K562 (cell line): ENCODE measurements around the gene DLK1. TPM values are rescaled to one million over a fixed set of nuclear protein-coding genes. Genes with fewer than 3 reads are reported as not detected.

Source experiments
- ATAC-seq: fragments of 200-7000 bp; cut with Tn5 transposase; 3 replicates; pipeline ENCODE4 v1.9.1; 2020; ENCODE audit warnings: moderate library complexity
- BruUV-seq: library from RNA; stranded (reverse); fragments of 400-500 nt; replicated peaks from 2 replicates; lab custom pipeline; 2021; lab: Mats Ljungman, UMichigan
- CTCF ChIA-PET: fragments of 300-600 bp; formaldehyde crosslinking; extraction: SDS; loops from one replicate; lab custom pipeline; 2021; ENCODE audit warnings: low intra/inter-chr PET ratio; lab: Yijun Ruan, JAX
- POLR2A ChIA-PET: fragments of 300-600, 350-650 bp; sonication (Branson Sonifier 250); formaldehyde crosslinking; extraction: SDS; loops from one replicate; lab custom pipeline; 2021; ENCODE audit warnings: antibody characterized with exemption, inconsistent platforms; lab: Yijun Ruan, JAX
- DNase-seq, 4 experiments: peaks; one replicate each; pipeline versions ENCODE4 v3.0.0 to v3.0.0-alpha.2; 2011 to 2018; ENCODE audit warnings: low spot score in 3 of 4, mixed read lengths in 3 of 4; ENCODE audit errors: extremely low read depth in 1 of 4
- FAIRE-seq: peaks from 2 replicates; lab custom pipeline; 2011; peaks lifted over from hg19 to GRCh38; lab: Jason Lieb, UNC
- H2AFZ ChIP-seq: 2 replicates; pipeline ENCODE4 v1.6.0; 2011; ENCODE audit warnings: low read depth, low read length, control low read depth, inconsistent platforms
- H3K27ac ChIP-seq: fragments of 200-600 bp; 3 replicates; pipeline ENCODE4 v1.8.0; 2011; ENCODE audit warnings: low read depth, mild to moderate bottlenecking, control low read depth, inconsistent platforms, low read length, moderate library complexity, mixed read lengths; ENCODE audit errors: extremely low read depth
- H3K27me3 ChIP-seq, 2 experiments: fragments of 300-600 bp in 1 of 2; 2 replicates in 1 of 2; 3 replicates in 1 of 2; pipeline versions ENCODE4 v1.6.0 to v1.8.0; 2011; ENCODE audit warnings: inconsistent platforms in 2 of 2, low read length in 2 of 2, mild to moderate bottlenecking in 1 of 2, mixed read lengths in 1 of 2, moderate library complexity in 1 of 2; ENCODE audit not compliant: control insufficient read depth in 2 of 2, insufficient read depth in 2 of 2
- H3K36me3 ChIP-seq: fragments of 300-600 bp; 3 replicates; pipeline ENCODE4 v1.8.0; 2011; ENCODE audit warnings: mild to moderate bottlenecking, low read length, inconsistent platforms; ENCODE audit not compliant: control insufficient read depth, insufficient read depth
- H3K4me1 ChIP-seq, 2 experiments: fragments of 200-600 bp in 1 of 2; replicated peaks in 1 of 2; 2 replicates in 1 of 2; 3 replicates in 1 of 2; pipeline versions ENCODE4 v1.5.1 to v1.8.0; 2011; ENCODE audit warnings: inconsistent platforms in 2 of 2, low read length in 2 of 2, mild to moderate bottlenecking in 1 of 2, mixed read lengths in 1 of 2, moderate library complexity in 1 of 2; ENCODE audit not compliant: control insufficient read depth in 2 of 2, insufficient read depth in 2 of 2
- H3K4me2 ChIP-seq: 2 replicates; pipeline ENCODE4 v1.6.1; 2011; ENCODE audit warnings: low read length, control low read depth, inconsistent platforms, mixed read lengths; ENCODE audit not compliant: insufficient read depth
- H3K4me3 ChIP-seq: fragments of 200-600 bp; sonication (generic), shearing (Covaris generic); 2 replicates; pipeline ENCODE4 v1.5.1; 2016; ENCODE audit warnings: control low read depth, inconsistent platforms
- H3K79me2 ChIP-seq: fragments of 200-600 bp; 3 replicates; pipeline ENCODE4 v1.8.0; 2011; ENCODE audit warnings: low read length, inconsistent platforms; ENCODE audit not compliant: control insufficient read depth, insufficient read depth
- H3K9ac ChIP-seq, 2 experiments: 2 replicates each; pipeline versions ENCODE4 v1.6.0 to v1.6.1; 2011; ENCODE audit warnings: low read depth in 2 of 2, low read length in 2 of 2, control low read depth in 1 of 2, inconsistent platforms in 1 of 2, mild to moderate bottlenecking in 1 of 2, mixed read lengths in 1 of 2; ENCODE audit not compliant: insufficient read depth in 1 of 2
- H3K9me1 ChIP-seq: one replicate; pipeline ENCODE4 v1.6.0; 2011; ENCODE audit warnings: inconsistent platforms, mild to moderate bottlenecking, low read length, moderate library complexity; ENCODE audit not compliant: control insufficient read depth, insufficient read depth
- H3K9me3 ChIP-seq: replicated peaks from 2 replicates; pipeline ENCODE4 v1.5.1; 2011; ENCODE audit warnings: low read depth, low read length, inconsistent platforms; ENCODE audit not compliant: control insufficient read depth, insufficient read depth
- H4K20me1 ChIP-seq: replicated peaks from 2 replicates; pipeline ENCODE4 v1.6.1; 2011; ENCODE audit warnings: low read length, inconsistent platforms, mixed read lengths; ENCODE audit not compliant: control insufficient read depth, insufficient read depth
- GTF2E2 ChIP-seq: fragments of 200-800 bp; sonication (Bioruptor generic); IDR thresholded peaks from 2 replicates; pipeline ENCODE4 v1.6.1; 2016; ENCODE audit warnings: missing genetic modification characterization, missing compliant biosample characterization
- KDM2B ChIP-seq: fragments of 250-450 bp; sonication (Bioruptor Pico); IDR thresholded peaks from 2 replicates; pipeline ENCODE4 v1.8.0; 2021; ENCODE audit warnings: mild to moderate bottlenecking, moderate library complexity
- PTTG1 ChIP-seq: fragments of 450-650 bp; IDR thresholded peaks from 2 replicates; pipeline ENCODE4 v1.6.1; 2016; ENCODE audit warnings: low read depth, mild to moderate bottlenecking, missing genetic modification characterization, missing compliant biosample characterization
- SPI1 ChIP-seq: IDR thresholded peaks from 2 replicates; pipeline ENCODE4 v1.6.1; 2011; ENCODE audit warnings: low read depth, low read length, control low read depth, borderline replicate concordance
- SRSF1 ChIP-seq: fragments of 200-400 bp; formaldehyde crosslinking; IDR thresholded peaks from 2 replicates; pipeline ENCODE4 v1.6.1; 2017; ENCODE audit warnings: mild to moderate bottlenecking, low read depth, low read length, moderate library complexity
- ZNF583 ChIP-seq: fragments of 250-450 bp; sonication (Bioruptor Pico); IDR thresholded peaks from 2 replicates; pipeline ENCODE4 v1.4.0; 2020
- ZNF76 ChIP-seq: fragments of 250-450 bp; sonication (Bioruptor Pico); IDR thresholded peaks from 2 replicates; pipeline ENCODE4 v1.4.0; 2020; ENCODE audit warnings: mild to moderate bottlenecking, moderate library complexity, borderline replicate concordance
- WGBS: fragments of 100-300 bp; shearing (Covaris generic); methylation state at CpG from one replicate; pipeline ENCODE4 v1.1.6; 2016; ENCODE audit warnings: low coverage, mixed read lengths; ENCODE audit not compliant: insufficient coverage; ENCODE audit errors: missing lambda C conversion rate; 5-methylcytosine and 5-hydroxymethylcytosine counted together
- in situ Hi-C: fragments of 300-500 bp; cut with MboI; formaldehyde crosslinking; loops from 4 replicates; pipeline ENCODE4 v1.15.0; 2018; ENCODE audit warnings: inconsistent platforms, mixed read lengths
- intact Hi-C: fragments of 100-400 bp; cut with micrococcal nuclease; formaldehyde crosslinking; loops from 2 replicates; pipeline ENCODE4 v1.14.2; 2022
- polyA plus RNA-seq, 8 experiments: library from polyadenylated mRNA; depleted of rRNA in 4 of 8; stranded (reverse) in 5 of 8; unstranded in 3 of 8; fragments of >200 nt; fragmentation: Nextera tagmentation in 2 of 8; fragmentation: Illumina TruSeq in 1 of 8; extraction: Ambion mirVana in 2 of 8; extraction: Trizol in 1 of 8; gene quantifications; 2 replicates each; pipeline versions ENCODE4 v1.2.1 to v1.2.3, GENCODE V29; 2011 to 2014; ENCODE audit warnings: inconsistent platforms in 1 of 8, missing spikeins in 1 of 8
- total RNA-seq, 7 experiments: library from RNA; depleted of rRNA in 6 of 7; stranded (reverse); fragments of >200 nt in 6 of 7; fragmentation: Illumina TruSeq in 2 of 7; extraction: Trizol in 2 of 7; gene quantifications; 2 replicates each; pipeline versions ENCODE4 v1.2.1 to v1.2.3, GENCODE V29; 2011 to 2021; ENCODE audit warnings: low replicate concordance in 1 of 7
- TF ChIP-seq, protein P1 (sequence below): sonication (generic); formaldehyde crosslinking; IDR thresholded peaks from 2 replicates; pipeline ENCODE4 v1.8.0; 2023; ENCODE audit warnings: mild to moderate bottlenecking, missing genetic modification reagents
- TF ChIP-seq, protein P2 (sequence below): fragments of 450-650 bp; conservative IDR thresholded peaks from 2 replicates; pipeline ENCODE4 v1.6.1; 2016; ENCODE audit warnings: missing genetic modification characterization, low read depth, mild to moderate bottlenecking, control low read depth, missing compliant biosample characterization

DLK1 gene
- total and polyA plus RNA-seq, 9 of the 15 experiments (the other 6 are each of a cell fraction or from before 2014, with no cell fraction given) = 4.4 to 97.2 (median 15.3) TPM

DNA sequence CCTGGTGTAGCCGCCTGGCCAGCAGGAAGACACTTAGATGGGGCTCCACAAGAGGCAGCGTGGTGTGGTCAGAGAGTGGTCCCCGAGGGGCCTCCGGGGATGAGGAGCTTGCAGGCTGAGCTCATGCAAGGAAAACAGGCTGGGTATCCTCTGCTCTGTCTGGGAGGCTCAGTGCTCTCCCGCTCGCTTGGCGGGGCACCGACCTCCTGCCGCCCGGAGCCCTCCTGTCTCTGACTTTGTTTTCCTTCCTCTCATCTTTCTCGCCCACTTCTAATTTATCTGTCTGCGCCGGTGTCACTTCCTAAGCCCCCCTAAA lies 31.3 kb upstream of the DLK1 start:
- DNase-seq (no peak), FAIRE-seq (no peak), ATAC-seq (no peak)
- Histone ChIP-seq H2AFZ (peak overlapping the region; percentile 62; the same call in 1 of the 2 replicates), H3K9me1 (no peaks in the 10 kb centered on the region), H3K9ac (0 out of 4 replicates have a peak overlapping the region, but pooled peaks of 1 of the 2 experiments have one; percentile 5), H3K4me2 (no peak overlapping the region), H4K20me1 (no peaks in the 10 kb centered on the region), H3K27me3 (no peaks in the 10 kb centered on the region), H3K36me3 (no peaks in the 10 kb centered on the region), H3K27ac (peak overlapping the region; percentile 50; the same call in 1 of the 3 replicates), H3K79me2 (no peaks in the 10 kb centered on the region; the same call in 2 of the 3 replicates), H3K9me3 (no peaks in the 10 kb centered on the region), H3K4me1 (peaks cover 40 to 63% of the 10 kb centered on the region in 2 experiments), H3K4me3 (no peak overlapping the region)
- in situ Hi-C loops (no loop called here), intact Hi-C loops (loop anchor here (5.0 kb wide), 1 partner anchor 33 kb away; no protein-coding TSS in a partner anchor)
- TF ChIP-seq SRSF1 (no peak), KDM2B (CRISPR knock-in tag) (no peak), ZNF583 (CRISPR knock-in tag) (no peak), ZNF76 (no peak), GTF2E2 (tag) (no peak), PTTG1 (tag) (no peak), SPI1 (no peak)
- TF ChIP-seq, protein P1, sequence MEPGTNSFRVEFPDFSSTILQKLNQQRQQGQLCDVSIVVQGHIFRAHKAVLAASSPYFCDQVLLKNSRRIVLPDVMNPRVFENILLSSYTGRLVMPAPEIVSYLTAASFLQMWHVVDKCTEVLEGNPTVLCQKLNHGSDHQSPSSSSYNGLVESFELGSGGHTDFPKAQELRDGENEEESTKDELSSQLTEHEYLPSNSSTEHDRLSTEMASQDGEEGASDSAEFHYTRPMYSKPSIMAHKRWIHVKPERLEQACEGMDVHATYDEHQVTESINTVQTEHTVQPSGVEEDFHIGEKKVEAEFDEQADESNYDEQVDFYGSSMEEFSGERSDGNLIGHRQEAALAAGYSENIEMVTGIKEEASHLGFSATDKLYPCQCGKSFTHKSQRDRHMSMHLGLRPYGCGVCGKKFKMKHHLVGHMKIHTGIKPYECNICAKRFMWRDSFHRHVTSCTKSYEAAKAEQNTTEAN (CRISPR knock-in tag) = no peak
- TF ChIP-seq, protein P2, sequence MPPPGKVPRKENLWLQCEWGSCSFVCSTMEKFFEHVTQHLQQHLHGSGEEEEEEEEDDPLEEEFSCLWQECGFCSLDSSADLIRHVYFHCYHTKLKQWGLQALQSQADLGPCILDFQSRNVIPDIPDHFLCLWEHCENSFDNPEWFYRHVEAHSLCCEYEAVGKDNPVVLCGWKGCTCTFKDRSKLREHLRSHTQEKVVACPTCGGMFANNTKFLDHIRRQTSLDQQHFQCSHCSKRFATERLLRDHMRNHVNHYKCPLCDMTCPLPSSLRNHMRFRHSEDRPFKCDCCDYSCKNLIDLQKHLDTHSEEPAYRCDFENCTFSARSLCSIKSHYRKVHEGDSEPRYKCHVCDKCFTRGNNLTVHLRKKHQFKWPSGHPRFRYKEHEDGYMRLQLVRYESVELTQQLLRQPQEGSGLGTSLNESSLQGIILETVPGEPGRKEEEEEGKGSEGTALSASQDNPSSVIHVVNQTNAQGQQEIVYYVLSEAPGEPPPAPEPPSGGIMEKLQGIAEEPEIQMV = no peak
- POLR2A ChIA-PET = no interaction called here
- 77% methylated on average over 11 of the region's 13 CpGs for WGBS
- CTCF ChIA-PET = no interaction called here
- BruUV-seq = no TSS peak
